Endothelial cell of umbilical vein (primary cell): ENCODE results near the gene ACKR3. TPM values are rescaled to one million over a fixed set of nuclear protein-coding genes. Genes with fewer than 3 reads are reported as not detected.

ENCODE experiments used
- BruUV-seq: library from RNA; stranded (reverse); fragments of 400-500 nt; replicated peaks from 2 replicates; lab custom pipeline; 2021; lab: Mats Ljungman, UMichigan
- CTCF ChIA-PET: fragments of 300-600, 350-600 bp; sonication (Branson Sonifier 250); formaldehyde crosslinking; loops from one replicate; lab custom pipeline; 2021; ENCODE audit warnings: antibody characterized with exemption, inconsistent platforms; lab: Charles Lee
- POLR2A ChIA-PET: fragments of 300-600, 350-600 bp; sonication (Branson Sonifier 250); formaldehyde crosslinking; loops from one replicate; lab custom pipeline; 2021; ENCODE audit warnings: antibody characterized with exemption, inconsistent platforms; lab: Charles Lee
- DNase-seq: peaks from one replicate; pipeline ENCODE4 v3.0.0-alpha.2; 2011; ENCODE audit warnings: low read depth, low spot score
- FAIRE-seq: peaks from 2 replicates; lab custom pipeline; 2011; peaks lifted over from hg19 to GRCh38; lab: Jason Lieb, UNC
- H2AFZ ChIP-seq: 2 replicates; pipeline ENCODE4 v1.6.0; 2012; ENCODE audit warnings: low read depth, low read length, control low read depth, inconsistent platforms
- H3K27ac ChIP-seq: 2 replicates; pipeline ENCODE4 v1.5.1; 2011; ENCODE audit warnings: low read depth, mild to moderate bottlenecking, control low read depth, low read length, moderate library complexity; ENCODE audit not compliant: insufficient read depth
- H3K27me3 ChIP-seq, 2 experiments: 2 replicates each; pipeline versions ENCODE4 v1.6.0 to v1.6.1; 2011; ENCODE audit warnings: low read length in 2 of 2, mixed read lengths in 1 of 2; ENCODE audit not compliant: control insufficient read depth in 2 of 2, insufficient read depth in 2 of 2
- H3K36me3 ChIP-seq, 2 experiments: 2 replicates in 1 of 2; 3 replicates in 1 of 2; pipeline ENCODE4 v1.5.1; 2011; ENCODE audit warnings: low read length in 2 of 2, mild to moderate bottlenecking in 1 of 2, moderate library complexity in 1 of 2; ENCODE audit not compliant: control insufficient read depth in 2 of 2, insufficient read depth in 2 of 2; ENCODE audit errors: extremely low read depth in 1 of 2
- H3K4me1 ChIP-seq: 3 replicates; pipeline ENCODE4 v1.5.1; 2011; ENCODE audit warnings: mild to moderate bottlenecking, low read length; ENCODE audit not compliant: control insufficient read depth, insufficient read depth; ENCODE audit errors: extremely low read depth
- H3K4me2 ChIP-seq: 2 replicates; pipeline ENCODE4 v1.6.1; 2011; ENCODE audit warnings: low read length, control low read depth, mixed read lengths; ENCODE audit not compliant: insufficient read depth
- H3K4me3 ChIP-seq, 3 experiments: fragments of 200-600 bp in 1 of 3; sonication (generic), shearing (Covaris generic) in 1 of 3; replicated peaks in 1 of 3; 2 replicates each; pipeline ENCODE4 v1.5.1; 2011 to 2016; ENCODE audit warnings: control low read depth in 3 of 3, low read length in 3 of 3, mild to moderate bottlenecking in 2 of 3, inconsistent platforms in 1 of 3, low read depth in 1 of 3, moderate library complexity in 1 of 3; ENCODE audit not compliant: insufficient read depth in 1 of 3
- H3K79me2 ChIP-seq: 2 replicates; pipeline ENCODE4 v1.6.0; 2012; ENCODE audit warnings: low read length, inconsistent platforms; ENCODE audit not compliant: control insufficient read depth, insufficient read depth
- H3K9ac ChIP-seq: replicated peaks from 2 replicates; pipeline ENCODE3; 2011; ENCODE audit warnings: low read length, control low read depth; ENCODE audit not compliant: insufficient read depth; ENCODE audit errors: extremely low read depth
- H3K9me1 ChIP-seq: replicated peaks from 3 replicates; pipeline ENCODE4 v1.6.0; 2011; ENCODE audit warnings: mild to moderate bottlenecking, low read length; ENCODE audit not compliant: control insufficient read depth, insufficient read depth; ENCODE audit errors: extremely low read depth
- H3K9me3 ChIP-seq: replicated peaks from 2 replicates; pipeline ENCODE4 v1.5.1; 2012; ENCODE audit warnings: low read length, inconsistent platforms; ENCODE audit not compliant: control insufficient read depth, insufficient read depth
- H4K20me1 ChIP-seq: replicated peaks from 2 replicates; pipeline ENCODE3; 2011; ENCODE audit warnings: mild to moderate bottlenecking, low read length; ENCODE audit not compliant: control insufficient read depth, insufficient read depth; ENCODE audit errors: extremely low read depth
- CTCF ChIP-seq, 2 donors: IDR thresholded peaks; 1 replicate in 1 of 2; 2 replicates in 1 of 2; pipeline ENCODE4 v1.5.1; 2011; ENCODE audit warnings: low read length in 2 of 2, mild to moderate bottlenecking in 2 of 2, moderate library complexity in 2 of 2, control low read depth in 1 of 2, inconsistent platforms in 1 of 2, low read depth in 1 of 2; ENCODE audit not compliant: insufficient read depth in 1 of 2; ENCODE audit errors: extremely low read depth in 1 of 2
- EZH2 ChIP-seq: IDR thresholded peaks from 2 replicates; pipeline ENCODE4 v1.6.1; 2012; ENCODE audit warnings: borderline replicate concordance, low read depth, mild to moderate bottlenecking, moderate library complexity, low read length, inconsistent platforms; ENCODE audit not compliant: severe bottlenecking
- FOS ChIP-seq: IDR thresholded peaks from 2 replicates; pipeline ENCODE4 v1.6.1; 2011; ENCODE audit warnings: mild to moderate bottlenecking, low read length, moderate library complexity, borderline replicate concordance; ENCODE audit not compliant: insufficient read depth
- MYC ChIP-seq: IDR thresholded peaks from one replicate; pipeline ENCODE4 v1.6.1; 2011; ENCODE audit warnings: mild to moderate bottlenecking, low read depth, low read length
- POLR2AphosphoS5 ChIP-seq: IDR thresholded peaks from 2 replicates; pipeline ENCODE4 v1.6.1; 2012; ENCODE audit warnings: low read depth, mild to moderate bottlenecking, control low read depth, low read length, moderate library complexity; ENCODE audit not compliant: insufficient read depth
- dilution Hi-C: fragments of 300-500 bp; cut with MboI; formaldehyde crosslinking; loops from one replicate; pipeline ENCODE4 v1.15.0; 2019; ENCODE audit warnings: low sequenced_read_pairs; ENCODE audit not compliant: extremely low pct_ligation_motif_present
- intact Hi-C: fragments of 100-400 bp; cut with micrococcal nuclease; formaldehyde crosslinking; loops from one replicate; pipeline ENCODE4 v1.10.0; 2022
- polyA plus RNA-seq, 4 experiments: library from polyadenylated mRNA; depleted of rRNA in 3 of 4; stranded (reverse) in 3 of 4; unstranded in 1 of 4; fragments of >200 nt; gene quantifications; 2 replicates each; pipeline versions ENCODE4 v1.2.1 to v1.2.3, GENCODE V29; 2011 to 2012; ENCODE audit warnings: missing spikeins in 1 of 4
- total RNA-seq: library from RNA; stranded (reverse); gene quantifications from 2 replicates; pipeline ENCODE4 v1.2.3, GENCODE V29; 2021
- TF ChIP-seq, protein P1 (sequence below): IDR thresholded peaks from 2 replicates; pipeline ENCODE4 v1.6.1; 2011; ENCODE audit not compliant: insufficient read depth, insufficient read length

The ACKR3 gene
- total and polyA plus RNA-seq, 2 donors (not counting 3 experiments of a cell fraction or from before 2014, with no cell fraction given): 31.1 to 428 TPM

DNA sequence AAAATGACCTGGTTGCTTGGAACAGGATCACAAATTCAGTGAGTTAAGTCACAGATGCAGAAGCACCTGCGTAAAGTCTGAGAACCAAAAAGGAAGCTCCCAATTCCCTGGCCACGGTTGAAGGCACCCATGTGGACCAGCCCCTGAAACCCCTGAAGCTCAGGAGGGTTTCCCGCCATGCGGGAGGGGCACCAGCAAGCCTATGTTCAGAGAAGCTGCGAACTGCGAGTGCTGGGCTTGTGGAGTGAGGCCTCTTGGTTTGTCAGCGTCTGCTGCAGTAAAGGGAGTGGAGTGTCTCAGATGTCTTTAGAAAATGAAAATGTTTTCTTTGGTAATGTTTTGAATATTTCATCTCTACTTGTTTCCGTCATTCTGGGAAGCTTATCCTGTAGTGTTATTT is 16.1 kb upstream of the ACKR3 start:
- TF ChIP-seq POLR2AphosphoS5 (no peak), MYC (no peak)
- TF ChIP-seq, protein P1, sequence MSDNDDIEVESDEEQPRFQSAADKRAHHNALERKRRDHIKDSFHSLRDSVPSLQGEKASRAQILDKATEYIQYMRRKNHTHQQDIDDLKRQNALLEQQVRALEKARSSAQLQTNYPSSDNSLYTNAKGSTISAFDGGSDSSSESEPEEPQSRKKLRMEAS: no peak
- H3K9me1 ChIP-seq: no peaks in the 10 kb centered on the region
- H3K9ac ChIP-seq: no peak overlapping the region
- no peak overlapping the region for H3K4me2 ChIP-seq
- ChIA-PET CTCF (interaction anchor here (0.9 to 1.4 kb wide), 3 partner anchors 9 to 507 kb away, joined by 3 read pairs; no protein-coding TSS in a partner anchor), POLR2A (no interaction called here)
- H2AFZ ChIP-seq: no peak overlapping the region
- no peaks in the 10 kb centered on the region for H4K20me1 ChIP-seq
- no peak overlapping the region for H3K4me3 ChIP-seq
- intact Hi-C loops (no loop called here), dilution Hi-C loops (no loop called here)
- H3K9me3 ChIP-seq: no peaks in the 10 kb centered on the region
- DNase-seq (no peak), FAIRE-seq (no peak)
- no peaks in the 10 kb centered on the region for H3K79me2 ChIP-seq
- no TSS peak for BruUV-seq
- no peak overlapping the region for H3K27ac ChIP-seq
- H3K36me3 ChIP-seq: no peaks in the 10 kb centered on the region
- H3K27me3 ChIP-seq: peaks cover 0 to 3% of the 10 kb centered on the region in 2 experiments
- H3K4me1 ChIP-seq: no peaks in the 10 kb centered on the region

GRCh38 chr2:236554629-236555282 is 14.9 kb upstream of the ACKR3 start:
- no peaks in the 10 kb centered on the region for H3K9me1 ChIP-seq
- no peaks in the 10 kb centered on the region for H3K4me1 ChIP-seq
- H4K20me1 ChIP-seq: no peaks in the 10 kb centered on the region
- H3K4me3 ChIP-seq: no peak overlapping the region
- H3K27me3 ChIP-seq: peaks cover 0 to 3% of the 10 kb centered on the region in 2 experiments
- POLR2A ChIA-PET: no interaction called here
- H3K4me2 ChIP-seq: no peak overlapping the region
- H2AFZ ChIP-seq: no peak overlapping the region
- no peaks in the 10 kb centered on the region for H3K9me3 ChIP-seq
- no peak overlapping the region for H3K27ac ChIP-seq
- TF ChIP-seq FOS (no peak), EZH2 (no peak), CTCF (IDR thresholded peaks at IDR 0.05; ENCODE audit: extremely low read depth in 1 of 2, insufficient read depth in 1 of 2, low read depth in 1 of 2, low read length in 2 of 2) (no peak)
- TF ChIP-seq, protein P1: no peak
- dilution Hi-C loops (no loop called here), intact Hi-C loops (no loop called here)
- BruUV-seq: no TSS peak
- H3K9ac ChIP-seq: no peak overlapping the region
- no peak for DNase-seq
- H3K36me3 ChIP-seq: no peaks in the 10 kb centered on the region
- FAIRE-seq: no peak
- H3K79me2 ChIP-seq: no peaks in the 10 kb centered on the region
- CTCF ChIA-PET: interaction anchor here (0.8 to 2.0 kb wide), 3 partner anchors 8 to 40 kb away, joined by 3 to 8 read pairs (median 3); partner anchors contain the start of gene ACKR3
